ENCODE measurements around the gene FBXL17.

The FBXL17 gene

GRCh38 chr5:107943923-107944322, 438.0 kb downstream of the FBXL17 start:
- in situ Hi-C loops (cut with MboI; ENCODE audit: low sequenced_read_pairs, unreplicated experiment): no loop called here

DNA sequence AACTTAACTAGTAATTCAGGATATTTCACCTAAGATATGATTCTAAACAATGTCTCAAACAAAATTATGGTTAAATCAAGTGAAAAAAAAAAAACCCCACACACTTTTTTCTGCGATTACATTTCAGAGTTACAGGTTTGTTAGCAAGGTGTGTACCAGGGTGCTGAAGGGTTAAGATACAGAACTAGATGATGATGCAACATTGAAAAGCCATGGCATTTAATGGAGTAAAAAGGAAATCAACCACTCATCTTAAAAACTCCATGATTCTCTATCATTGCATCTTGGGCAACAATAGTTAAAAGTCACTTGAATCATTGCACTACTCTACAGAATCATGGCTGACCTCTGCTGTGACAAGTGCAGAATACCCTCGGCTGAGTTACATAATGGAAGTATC, 440.9 kb downstream of the FBXL17 start:
- DNase-seq (ENCODE audit: low spot score): no peak
- in situ Hi-C loops (cut with MboI; ENCODE audit: low sequenced_read_pairs, unreplicated experiment): no loop called here
- no peak for TF ChIP-seq CTCF (IDR thresholded peaks at IDR 0.05; ENCODE audit: borderline replicate concordance, control extremely low read depth, extremely low read depth, insufficient read depth, missing control alignments)

More at GRCh38 chr5:107943923-107944322, 438.0 kb downstream of the FBXL17 start:
- DNase-seq (ENCODE audit: low spot score): no peak
- no peak for TF ChIP-seq CTCF (IDR thresholded peaks at IDR 0.05; ENCODE audit: borderline replicate concordance, control extremely low read depth, extremely low read depth, insufficient read depth, missing control alignments)

DNA sequence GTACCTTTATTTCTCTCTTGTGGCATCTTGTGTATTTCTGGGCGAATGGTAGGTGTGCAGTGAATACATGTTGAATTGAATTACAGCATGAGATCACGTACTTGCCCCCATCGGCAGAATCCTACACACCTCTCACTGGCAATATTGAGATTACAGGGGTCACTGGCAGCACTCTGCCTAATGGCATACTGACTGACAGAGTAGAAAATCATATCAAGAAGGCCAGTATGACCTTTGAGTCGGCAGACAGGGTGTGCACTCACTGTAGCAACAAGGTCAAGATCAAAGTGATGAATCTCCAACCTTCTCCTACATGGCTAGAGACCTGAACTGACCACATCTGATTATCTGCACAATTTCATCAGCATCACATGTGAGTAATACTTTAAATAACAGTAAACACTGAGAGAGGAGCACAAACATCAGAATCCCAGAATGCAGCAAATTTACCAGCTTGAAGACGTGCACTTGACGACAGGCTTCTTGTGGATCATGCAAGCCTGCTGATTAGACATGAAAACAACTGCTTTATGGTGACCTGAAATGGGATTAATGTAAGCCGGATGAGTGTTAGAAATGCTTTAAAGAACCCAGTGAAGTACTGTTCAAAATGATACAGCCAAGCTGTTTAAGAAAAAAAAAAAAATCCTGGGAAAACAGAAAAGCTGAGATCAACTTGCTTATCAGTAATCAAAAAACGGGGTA, 444.1 kb downstream of the FBXL17 start:
- in situ Hi-C loops (cut with MboI; ENCODE audit: low sequenced_read_pairs, unreplicated experiment): no loop called here
- no peak for DNase-seq (ENCODE audit: low spot score)
- no peak for TF ChIP-seq CTCF (IDR thresholded peaks at IDR 0.05; ENCODE audit: borderline replicate concordance, control extremely low read depth, extremely low read depth, insufficient read depth, missing control alignments)

GRCh38 chr5:107937204-107937603, 444.7 kb downstream of the FBXL17 start:
- no peak for TF ChIP-seq CTCF (IDR thresholded peaks at IDR 0.05; ENCODE audit: borderline replicate concordance, control extremely low read depth, extremely low read depth, insufficient read depth, missing control alignments)
- in situ Hi-C loops (cut with MboI; ENCODE audit: low sequenced_read_pairs, unreplicated experiment): no loop called here

DNA sequence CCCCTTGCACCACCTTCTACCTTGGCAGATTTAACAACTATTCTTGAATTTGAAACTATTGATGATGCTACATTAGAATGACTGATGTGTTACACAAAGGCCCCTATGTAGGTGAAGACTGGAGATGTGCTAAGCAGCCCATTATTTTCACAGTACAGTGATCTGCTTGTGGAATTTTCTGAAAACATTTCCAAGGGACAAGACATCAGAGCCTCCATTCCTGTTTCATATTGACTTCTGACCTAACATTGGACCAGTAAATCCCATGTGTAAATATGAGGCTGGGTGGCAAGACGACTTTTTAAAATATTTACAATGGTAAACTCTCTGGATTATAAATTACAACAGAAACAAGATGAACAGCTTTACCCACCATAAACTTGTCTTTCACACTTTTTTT, 445.4 kb downstream of the FBXL17 start:
- TF ChIP-seq CTCF (IDR thresholded peaks at IDR 0.05; ENCODE audit: borderline replicate concordance, control extremely low read depth, extremely low read depth, insufficient read depth, missing control alignments): no peak
- no peak for DNase-seq (ENCODE audit: low spot score)
- in situ Hi-C loops (cut with MboI; ENCODE audit: low sequenced_read_pairs, unreplicated experiment): no loop called here

More at GRCh38 chr5:107937204-107937603, 444.7 kb downstream of the FBXL17 start:
- DNase-seq (ENCODE audit: low spot score): no peak

DNA sequence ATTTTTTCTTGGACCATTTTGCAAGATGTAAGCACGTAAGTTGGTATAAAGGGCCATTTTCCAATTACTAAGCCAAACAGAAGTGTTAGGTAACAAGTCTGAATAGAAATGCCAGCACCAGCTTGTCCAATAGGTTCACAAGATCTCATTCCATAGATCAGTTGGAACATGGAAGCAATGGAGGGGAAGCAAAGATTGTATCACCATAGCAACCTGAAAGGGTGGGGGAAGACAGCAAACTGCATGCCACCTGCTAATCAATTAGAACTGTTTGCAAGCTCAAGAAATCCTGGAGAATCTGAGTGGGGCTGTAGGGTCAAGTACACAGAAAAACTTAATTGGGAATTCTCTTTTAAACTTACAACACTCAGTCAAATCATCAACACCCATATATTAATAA, 446.3 kb downstream of the FBXL17 start:
- in situ Hi-C loops (cut with MboI; ENCODE audit: low sequenced_read_pairs, unreplicated experiment): no loop called here
- DNase-seq (ENCODE audit: low spot score): no peak
- no peak for TF ChIP-seq CTCF (IDR thresholded peaks at IDR 0.05; ENCODE audit: borderline replicate concordance, control extremely low read depth, extremely low read depth, insufficient read depth, missing control alignments)

Measured in GM13976 (cell line).